Liver (tissue), 3 donors: ENCODE measurements around the gene SIN3B.

ENCODE experiments used
- CTCF ChIP-seq: fragments of 150-350 bp; IDR thresholded peaks from 2 replicates; pipeline ENCODE4 v1.5.1; 2017; ENCODE audit warnings: improper control_type of control experiment, low read depth, low read length; ENCODE audit not compliant: missing input control
- TAF1 ChIP-seq: conservative IDR thresholded peaks from 2 replicates; pipeline ENCODE4 v1.6.1; 2016; ENCODE audit warnings: antibody characterized with exemption, mild to moderate bottlenecking
- TF ChIP-seq, protein P1 (sequence below): IDR thresholded peaks from 2 replicates; pipeline ENCODE4 v1.6.1; 2016; ENCODE audit warnings: antibody characterized with exemption, mild to moderate bottlenecking
- donor health status: healthy.
- donor health status: healthy.

- no peak for TF ChIP-seq CTCF
- TF ChIP-seq TAF1, result no peak
- TF ChIP-seq, protein P1, sequence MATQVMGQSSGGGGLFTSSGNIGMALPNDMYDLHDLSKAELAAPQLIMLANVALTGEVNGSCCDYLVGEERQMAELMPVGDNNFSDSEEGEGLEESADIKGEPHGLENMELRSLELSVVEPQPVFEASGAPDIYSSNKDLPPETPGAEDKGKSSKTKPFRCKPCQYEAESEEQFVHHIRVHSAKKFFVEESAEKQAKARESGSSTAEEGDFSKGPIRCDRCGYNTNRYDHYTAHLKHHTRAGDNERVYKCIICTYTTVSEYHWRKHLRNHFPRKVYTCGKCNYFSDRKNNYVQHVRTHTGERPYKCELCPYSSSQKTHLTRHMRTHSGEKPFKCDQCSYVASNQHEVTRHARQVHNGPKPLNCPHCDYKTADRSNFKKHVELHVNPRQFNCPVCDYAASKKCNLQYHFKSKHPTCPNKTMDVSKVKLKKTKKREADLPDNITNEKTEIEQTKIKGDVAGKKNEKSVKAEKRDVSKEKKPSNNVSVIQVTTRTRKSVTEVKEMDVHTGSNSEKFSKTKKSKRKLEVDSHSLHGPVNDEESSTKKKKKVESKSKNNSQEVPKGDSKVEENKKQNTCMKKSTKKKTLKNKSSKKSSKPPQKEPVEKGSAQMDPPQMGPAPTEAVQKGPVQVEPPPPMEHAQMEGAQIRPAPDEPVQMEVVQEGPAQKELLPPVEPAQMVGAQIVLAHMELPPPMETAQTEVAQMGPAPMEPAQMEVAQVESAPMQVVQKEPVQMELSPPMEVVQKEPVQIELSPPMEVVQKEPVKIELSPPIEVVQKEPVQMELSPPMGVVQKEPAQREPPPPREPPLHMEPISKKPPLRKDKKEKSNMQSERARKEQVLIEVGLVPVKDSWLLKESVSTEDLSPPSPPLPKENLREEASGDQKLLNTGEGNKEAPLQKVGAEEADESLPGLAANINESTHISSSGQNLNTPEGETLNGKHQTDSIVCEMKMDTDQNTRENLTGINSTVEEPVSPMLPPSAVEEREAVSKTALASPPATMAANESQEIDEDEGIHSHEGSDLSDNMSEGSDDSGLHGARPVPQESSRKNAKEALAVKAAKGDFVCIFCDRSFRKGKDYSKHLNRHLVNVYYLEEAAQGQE, result no peak
These were observed 46.5 kb upstream of the SIN3B start for GRCh38 chr19:16782719-16783118.
